Endothelial cell of umbilical vein (primary cell): Measurements from ENCODE around the gene RGS9BP. TPM values are rescaled to one million over a fixed set of nuclear protein-coding genes. Genes with fewer than 3 reads are reported as not detected.

Source experiments
- BruUV-seq: library from RNA; stranded (reverse); fragments of 400-500 nt; replicated peaks from 2 replicates; lab custom pipeline; 2021; lab: Mats Ljungman, UMichigan
- CTCF ChIA-PET: fragments of 300-600, 350-600 bp; sonication (Branson Sonifier 250); formaldehyde crosslinking; loops from one replicate; lab custom pipeline; 2021; ENCODE audit warnings: antibody characterized with exemption, inconsistent platforms; lab: Charles Lee
- POLR2A ChIA-PET: fragments of 300-600, 350-600 bp; sonication (Branson Sonifier 250); formaldehyde crosslinking; loops from one replicate; lab custom pipeline; 2021; ENCODE audit warnings: antibody characterized with exemption, inconsistent platforms; lab: Charles Lee
- DNase-seq: peaks from one replicate; pipeline ENCODE4 v3.0.0-alpha.2; 2011; ENCODE audit warnings: low read depth, low spot score
- FAIRE-seq: peaks from 2 replicates; lab custom pipeline; 2011; peaks lifted over from hg19 to GRCh38; lab: Jason Lieb, UNC
- H2AFZ ChIP-seq: 2 replicates; pipeline ENCODE4 v1.6.0; 2012; ENCODE audit warnings: low read depth, low read length, control low read depth, inconsistent platforms
- H3K27ac ChIP-seq: 2 replicates; pipeline ENCODE4 v1.5.1; 2011; ENCODE audit warnings: low read depth, mild to moderate bottlenecking, control low read depth, low read length, moderate library complexity; ENCODE audit not compliant: insufficient read depth
- H3K27me3 ChIP-seq, 2 experiments: 2 replicates each; pipeline versions ENCODE4 v1.6.0 to v1.6.1; 2011; ENCODE audit warnings: low read length in 2 of 2, mixed read lengths in 1 of 2; ENCODE audit not compliant: control insufficient read depth in 2 of 2, insufficient read depth in 2 of 2
- H3K36me3 ChIP-seq, 2 experiments: 2 replicates in 1 of 2; 3 replicates in 1 of 2; pipeline ENCODE4 v1.5.1; 2011; ENCODE audit warnings: low read length in 2 of 2, mild to moderate bottlenecking in 1 of 2, moderate library complexity in 1 of 2; ENCODE audit not compliant: control insufficient read depth in 2 of 2, insufficient read depth in 2 of 2; ENCODE audit errors: extremely low read depth in 1 of 2
- H3K4me1 ChIP-seq: 3 replicates; pipeline ENCODE4 v1.5.1; 2011; ENCODE audit warnings: mild to moderate bottlenecking, low read length; ENCODE audit not compliant: control insufficient read depth, insufficient read depth; ENCODE audit errors: extremely low read depth
- H3K4me2 ChIP-seq: 2 replicates; pipeline ENCODE4 v1.6.1; 2011; ENCODE audit warnings: low read length, control low read depth, mixed read lengths; ENCODE audit not compliant: insufficient read depth
- H3K4me3 ChIP-seq, 3 experiments: fragments of 200-600 bp in 1 of 3; sonication (generic), shearing (Covaris generic) in 1 of 3; replicated peaks in 1 of 3; 2 replicates each; pipeline ENCODE4 v1.5.1; 2011 to 2016; ENCODE audit warnings: control low read depth in 3 of 3, low read length in 3 of 3, mild to moderate bottlenecking in 2 of 3, inconsistent platforms in 1 of 3, low read depth in 1 of 3, moderate library complexity in 1 of 3; ENCODE audit not compliant: insufficient read depth in 1 of 3
- H3K79me2 ChIP-seq: 2 replicates; pipeline ENCODE4 v1.6.0; 2012; ENCODE audit warnings: low read length, inconsistent platforms; ENCODE audit not compliant: control insufficient read depth, insufficient read depth
- H3K9ac ChIP-seq: replicated peaks from 2 replicates; pipeline ENCODE3; 2011; ENCODE audit warnings: low read length, control low read depth; ENCODE audit not compliant: insufficient read depth; ENCODE audit errors: extremely low read depth
- H3K9me1 ChIP-seq: replicated peaks from 3 replicates; pipeline ENCODE4 v1.6.0; 2011; ENCODE audit warnings: mild to moderate bottlenecking, low read length; ENCODE audit not compliant: control insufficient read depth, insufficient read depth; ENCODE audit errors: extremely low read depth
- H3K9me3 ChIP-seq: replicated peaks from 2 replicates; pipeline ENCODE4 v1.5.1; 2012; ENCODE audit warnings: low read length, inconsistent platforms; ENCODE audit not compliant: control insufficient read depth, insufficient read depth
- H4K20me1 ChIP-seq: replicated peaks from 2 replicates; pipeline ENCODE3; 2011; ENCODE audit warnings: mild to moderate bottlenecking, low read length; ENCODE audit not compliant: control insufficient read depth, insufficient read depth; ENCODE audit errors: extremely low read depth
- CTCF ChIP-seq, 2 donors: IDR thresholded peaks; 1 replicate in 1 of 2; 2 replicates in 1 of 2; pipeline ENCODE4 v1.5.1; 2011; ENCODE audit warnings: low read length in 2 of 2, mild to moderate bottlenecking in 2 of 2, moderate library complexity in 2 of 2, control low read depth in 1 of 2, inconsistent platforms in 1 of 2, low read depth in 1 of 2; ENCODE audit not compliant: insufficient read depth in 1 of 2; ENCODE audit errors: extremely low read depth in 1 of 2
- EZH2 ChIP-seq: IDR thresholded peaks from 2 replicates; pipeline ENCODE4 v1.6.1; 2012; ENCODE audit warnings: borderline replicate concordance, low read depth, mild to moderate bottlenecking, moderate library complexity, low read length, inconsistent platforms; ENCODE audit not compliant: severe bottlenecking
- FOS ChIP-seq: IDR thresholded peaks from 2 replicates; pipeline ENCODE4 v1.6.1; 2011; ENCODE audit warnings: mild to moderate bottlenecking, low read length, moderate library complexity, borderline replicate concordance; ENCODE audit not compliant: insufficient read depth
- GATA2 ChIP-seq: IDR thresholded peaks from 2 replicates; pipeline ENCODE4 v1.7.0; 2011; ENCODE audit warnings: low read depth, mild to moderate bottlenecking, moderate library complexity, mixed read lengths, low read length; ENCODE audit not compliant: insufficient read length, insufficient read depth
- JUN ChIP-seq: IDR thresholded peaks from 2 replicates; pipeline ENCODE4 v1.6.1; 2011; ENCODE audit warnings: borderline replicate concordance, low read depth; ENCODE audit not compliant: insufficient read length, insufficient read depth
- MAX ChIP-seq: IDR thresholded peaks from 2 replicates; pipeline ENCODE4 v1.6.1; 2011; ENCODE audit not compliant: insufficient read depth, insufficient read length
- MYC ChIP-seq: IDR thresholded peaks from one replicate; pipeline ENCODE4 v1.6.1; 2011; ENCODE audit warnings: mild to moderate bottlenecking, low read depth, low read length
- POLR2A ChIP-seq: IDR thresholded peaks from 2 replicates; pipeline ENCODE4 v1.6.1; 2012; ENCODE audit warnings: low read depth, mild to moderate bottlenecking, control low read depth, low read length
- POLR2AphosphoS5 ChIP-seq: IDR thresholded peaks from 2 replicates; pipeline ENCODE4 v1.6.1; 2012; ENCODE audit warnings: low read depth, mild to moderate bottlenecking, control low read depth, low read length, moderate library complexity; ENCODE audit not compliant: insufficient read depth
- dilution Hi-C: fragments of 300-500 bp; cut with MboI; formaldehyde crosslinking; loops from one replicate; pipeline ENCODE4 v1.15.0; 2019; ENCODE audit warnings: low sequenced_read_pairs; ENCODE audit not compliant: extremely low pct_ligation_motif_present
- intact Hi-C: fragments of 100-400 bp; cut with micrococcal nuclease; formaldehyde crosslinking; loops from one replicate; pipeline ENCODE4 v1.10.0; 2022
- polyA plus RNA-seq, 4 experiments: library from polyadenylated mRNA; depleted of rRNA in 3 of 4; stranded (reverse) in 3 of 4; unstranded in 1 of 4; fragments of >200 nt; gene quantifications; 2 replicates each; pipeline versions ENCODE4 v1.2.1 to v1.2.3, GENCODE V29; 2011 to 2012; ENCODE audit warnings: missing spikeins in 1 of 4
- total RNA-seq: library from RNA; stranded (reverse); gene quantifications from 2 replicates; pipeline ENCODE4 v1.2.3, GENCODE V29; 2021

The RGS9BP gene
- total and polyA plus RNA-seq, 2 donors (not counting 3 experiments of a cell fraction or from before 2014, with no cell fraction given): 0.15 TPM; not detected in 1

GRCh38 chr19:32627714-32628270, 47.9 kb upstream of the RGS9BP start:
- Histone ChIP-seq H3K36me3 (peaks cover 5 to 34% of the 10 kb centered on the region in 2 experiments), H3K9me1 (no peaks in the 10 kb centered on the region), H3K79me2 (no peaks in the 10 kb centered on the region), H3K4me1 (no peaks in the 10 kb centered on the region), H3K9ac (no peak overlapping the region), H3K4me3 (no peak overlapping the region), H3K9me3 (no peaks in the 10 kb centered on the region), H3K27me3 (no peaks in the 10 kb centered on the region), H4K20me1 (no peaks in the 10 kb centered on the region), H3K4me2 (no peak overlapping the region), H2AFZ (no peak overlapping the region), H3K27ac (no peak overlapping the region)
- FAIRE-seq: no peak
- POLR2A ChIA-PET: no interaction called here
- DNase-seq: no peak
- dilution Hi-C loops (no loop called here), intact Hi-C loops (no loop called here)
- no TSS peak for BruUV-seq
- TF ChIP-seq MAX: no peak
- CTCF ChIA-PET: no interaction called here

- Histone ChIP-seq H2AFZ (no peak overlapping the region), H4K20me1 (no peaks in the 10 kb centered on the region), H3K36me3 (peaks cover 0 to 26% of the 10 kb centered on the region in 2 experiments), H3K4me2 (no peak overlapping the region), H3K4me3 (no peak overlapping the region), H3K27ac (no peak overlapping the region), H3K4me1 (no peaks in the 10 kb centered on the region), H3K9ac (no peak overlapping the region), H3K9me3 (no peaks in the 10 kb centered on the region), H3K27me3 (no peaks in the 10 kb centered on the region), H3K79me2 (no peaks in the 10 kb centered on the region), H3K9me1 (no peaks in the 10 kb centered on the region)
- DNase-seq: no peak
- dilution Hi-C loops: no loop called here
- BruUV-seq: no TSS peak
- intact Hi-C loops: no loop called here
- POLR2A ChIA-PET: no interaction called here
- TF ChIP-seq POLR2A: no peak
- no peak for TF ChIP-seq MYC
- no peak for TF ChIP-seq EZH2
- TF ChIP-seq FOS: no peak
- TF ChIP-seq JUN: no peak
- no peak for TF ChIP-seq GATA2
- no peak for TF ChIP-seq MAX
- no peak for TF ChIP-seq POLR2AphosphoS5
- no peak for TF ChIP-seq CTCF (IDR thresholded peaks at IDR 0.05; ENCODE audit: extremely low read depth in 1 of 2, insufficient read depth in 1 of 2, low read depth in 1 of 2, low read length in 2 of 2)
- CTCF ChIA-PET: interaction anchor here (0.7 to 1.0 kb wide), 3 partner anchors 9 to 31 kb away, joined by 3 read pairs; no protein-coding TSS in a partner anchor
- no peak for FAIRE-seq
These were observed 45.3 kb upstream of the RGS9BP start for GRCh38 chr19:32630338-32630737.
